Muscle of leg (tissue), 9 donors: ENCODE measurements around the gene VAPA. TPM values are rescaled to one million over a fixed set of nuclear protein-coding genes. Genes with fewer than 3 reads are reported as not detected.

Experiments used
- polyA plus RNA-seq, 8 donors: library from polyadenylated mRNA; unstranded; fragments of 120-200 nt; gene quantifications; one replicate each; pipeline versions ENCODE4 v1.2.1 to v1.2.3, GENCODE V29; 2013; ENCODE audit warnings: inconsistent platforms in 1 of 8, low replicate concordance in 1 of 8; ENCODE audit not compliant: insufficient read length in 8 of 8, insufficient read depth in 1 of 8
- total RNA-seq: library from RNA; stranded (reverse); fragments of 120-200 nt; gene quantifications from one replicate; pipeline ENCODE4 v1.2.4, GENCODE V29; 2013

The VAPA gene
- total and polyA plus RNA-seq, 9 donors, result 220 to 284 (median 234) TPM

Other genes with a start within 250 kb of the VAPA start
- gene RAB31, start 205.7 kb upstream of the VAPA start, total RNA-seq, result 19.6 TPM
- 10 to 100 TPM; 21.4 to 40.8 (median 29.3) TPM for gene RAB31, start 205.7 kb upstream of the VAPA start, polyA plus RNA-seq
- 0.04 TPM for gene TXNDC2, start 28.0 kb upstream of the VAPA start, total RNA-seq
- gene TXNDC2, start 28.0 kb upstream of the VAPA start, polyA plus RNA-seq, result under 1 TPM in 2 of 8 donors, not detected in 6; 0.09 to 0.13 TPM